Measurements from ENCODE around the gene DPT. TPM values are rescaled to one million over a fixed set of nuclear protein-coding genes. Genes with fewer than 3 reads are reported as not detected.

Gene DPT
- total RNA-seq, 4 donors from 2014 or later, result 95.3 to 190 (median 138) TPM

DNA sequence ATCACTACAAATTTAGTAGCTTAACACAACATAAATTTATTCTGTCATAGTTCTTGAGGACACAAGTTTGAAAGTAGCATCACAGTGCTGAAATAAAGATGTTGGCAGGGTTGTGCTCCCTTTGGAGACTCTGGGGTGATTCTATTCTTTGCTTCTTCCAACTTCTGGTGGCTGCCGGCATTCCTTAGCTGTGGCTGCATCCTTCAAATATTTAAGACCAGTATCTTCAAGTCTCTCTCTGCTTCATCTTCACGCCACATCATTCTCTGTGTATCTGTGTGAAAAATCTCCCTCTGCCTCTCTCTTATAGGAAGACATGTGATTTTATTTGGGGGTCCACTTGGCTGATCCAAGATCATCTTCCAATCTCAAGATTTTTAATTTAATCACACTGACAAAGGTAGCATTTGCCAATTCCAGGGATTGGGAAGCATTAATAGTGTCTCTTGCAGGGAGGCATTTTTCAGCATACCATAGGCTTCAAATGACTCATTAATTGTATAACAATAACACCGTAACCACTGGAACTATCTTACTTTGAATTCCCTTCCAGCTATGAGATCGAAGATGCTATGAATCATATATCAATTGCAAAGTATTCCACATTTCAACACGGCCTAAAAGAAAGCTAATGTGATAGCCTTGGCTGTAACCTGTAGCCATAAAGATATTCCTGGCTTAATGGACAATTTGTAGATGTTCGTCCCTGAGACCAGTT lies 74.6 kb downstream of the DPT start:
- Histone ChIP-seq H3K27me3 (no peaks in the 10 kb centered on the region), H3K9me3 (no peaks in the 10 kb centered on the region), H3K4me3 (no peak overlapping the region), H3K27ac (replicated peaks in 1 of 4) (no peak overlapping the region), H3K36me3 (no peaks in the 10 kb centered on the region), H3K4me1 (peaks cover 0 to 12% (median 5%) of the 10 kb centered on the region in 4 donors)
- TF ChIP-seq POLR2AphosphoS5 (IDR thresholded peaks at IDR 0.05) (no peak), EP300 (IDR thresholded peaks at IDR 0.05) (no peak), POLR2A (IDR thresholded peaks at IDR 0.05; ENCODE audit: low read depth) (no peak)
- TF ChIP-seq, protein P1, sequence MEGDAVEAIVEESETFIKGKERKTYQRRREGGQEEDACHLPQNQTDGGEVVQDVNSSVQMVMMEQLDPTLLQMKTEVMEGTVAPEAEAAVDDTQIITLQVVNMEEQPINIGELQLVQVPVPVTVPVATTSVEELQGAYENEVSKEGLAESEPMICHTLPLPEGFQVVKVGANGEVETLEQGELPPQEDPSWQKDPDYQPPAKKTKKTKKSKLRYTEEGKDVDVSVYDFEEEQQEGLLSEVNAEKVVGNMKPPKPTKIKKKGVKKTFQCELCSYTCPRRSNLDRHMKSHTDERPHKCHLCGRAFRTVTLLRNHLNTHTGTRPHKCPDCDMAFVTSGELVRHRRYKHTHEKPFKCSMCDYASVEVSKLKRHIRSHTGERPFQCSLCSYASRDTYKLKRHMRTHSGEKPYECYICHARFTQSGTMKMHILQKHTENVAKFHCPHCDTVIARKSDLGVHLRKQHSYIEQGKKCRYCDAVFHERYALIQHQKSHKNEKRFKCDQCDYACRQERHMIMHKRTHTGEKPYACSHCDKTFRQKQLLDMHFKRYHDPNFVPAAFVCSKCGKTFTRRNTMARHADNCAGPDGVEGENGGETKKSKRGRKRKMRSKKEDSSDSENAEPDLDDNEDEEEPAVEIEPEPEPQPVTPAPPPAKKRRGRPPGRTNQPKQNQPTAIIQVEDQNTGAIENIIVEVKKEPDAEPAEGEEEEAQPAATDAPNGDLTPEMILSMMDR (IDR thresholded peaks at IDR 0.05), result no peak
- WGBS, result 85% methylated on average over 6 of the region's 6 CpGs
- intact Hi-C loops (cut with DNase I), result no loop called here
- no peak for DNase-seq (ENCODE audit: extremely low spot score)

DNA sequence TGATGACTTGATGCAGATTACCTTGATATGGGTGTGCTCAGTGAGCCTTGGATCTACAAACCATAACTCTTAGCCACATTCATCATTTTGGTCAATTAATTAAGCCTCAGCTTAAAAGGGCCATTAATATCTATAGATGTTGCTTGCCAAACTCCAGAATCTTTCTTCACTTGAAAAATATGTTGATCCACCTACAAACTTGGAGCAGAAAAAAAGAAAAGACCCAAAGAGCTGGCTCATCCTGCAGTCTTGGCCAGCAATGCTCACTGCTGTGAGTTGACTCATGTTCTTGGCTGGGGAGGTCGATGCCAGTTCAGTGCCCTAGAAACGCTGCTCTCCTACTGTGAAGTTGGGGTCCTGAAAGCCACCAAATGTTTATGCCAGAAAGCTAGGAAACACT lies 75.4 kb downstream of the DPT start:
- Histone ChIP-seq H3K4me1 (peaks cover 0 to 12% (median 5%) of the 10 kb centered on the region in 4 donors), H3K27ac (replicated peaks in 1 of 4) (no peak overlapping the region), H3K36me3 (no peaks in the 10 kb centered on the region), H3K4me3 (no peak overlapping the region), H3K9me3 (no peaks in the 10 kb centered on the region), H3K27me3 (no peaks in the 10 kb centered on the region)
- no peak for DNase-seq (ENCODE audit: extremely low spot score)
- TF ChIP-seq, protein P1 (IDR thresholded peaks at IDR 0.05), result no peak
- TF ChIP-seq POLR2A (IDR thresholded peaks at IDR 0.05; ENCODE audit: low read depth), result no peak
- TF ChIP-seq POLR2AphosphoS5 (IDR thresholded peaks at IDR 0.05), result no peak
- TF ChIP-seq EP300 (IDR thresholded peaks at IDR 0.05), result no peak
- intact Hi-C loops (cut with DNase I), result no loop called here
- 25% methylated on average over 2 of the region's 2 CpGs for WGBS

DNA sequence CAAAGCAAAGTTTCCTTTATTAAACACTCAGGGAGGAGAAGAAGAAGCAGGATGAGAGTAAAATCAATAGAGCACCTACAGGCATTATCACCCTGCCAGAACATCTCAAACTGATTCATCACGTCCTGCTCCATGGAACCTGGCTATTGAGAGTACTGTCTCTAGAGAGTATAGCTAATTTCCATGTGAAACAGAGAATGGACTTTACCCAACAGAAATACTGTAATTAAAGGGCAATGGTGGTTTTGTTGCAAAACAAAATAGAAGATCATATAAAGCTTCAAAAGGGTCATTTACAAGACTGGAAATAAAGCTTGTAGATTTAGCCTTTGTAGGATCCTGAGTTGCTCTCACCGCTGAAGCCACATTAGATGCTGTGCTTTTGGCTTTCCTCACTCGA lies 83.3 kb downstream of the DPT start:
- Histone ChIP-seq H3K9me3 (no peaks in the 10 kb centered on the region), H3K4me1 (peaks cover 0 to 12% (median 5%) of the 10 kb centered on the region in 4 donors), H3K36me3 (no peaks in the 10 kb centered on the region), H3K4me3 (no peak overlapping the region), H3K27ac (replicated peaks in 1 of 4) (no peak overlapping the region), H3K27me3 (no peaks in the 10 kb centered on the region)
- intact Hi-C loops (cut with DNase I), result no loop called here
- TF ChIP-seq POLR2AphosphoS5 (IDR thresholded peaks at IDR 0.05) (no peak), EP300 (IDR thresholded peaks at IDR 0.05) (no peak), POLR2A (IDR thresholded peaks at IDR 0.05; ENCODE audit: low read depth) (no peak)
- TF ChIP-seq, protein P1 (IDR thresholded peaks at IDR 0.05), result no peak
- 70% methylated on average over 3 of the region's 3 CpGs for WGBS
- no peak for DNase-seq (ENCODE audit: extremely low spot score)

Other genes with a start within 250 kb of the DPT start
- gene XCL2, start 185.2 kb downstream of the DPT start, total RNA-seq, result not detected
- 1 to 10 TPM in 1 of 4 donors, under 1 TPM in 2, not detected in 1; 0.42 to 1.2 (median 0.91) TPM for gene XCL1, start 152.6 kb downstream of the DPT start, total RNA-seq